ENCODE data around the gene AANAT. TPM values are rescaled to one million over a fixed set of nuclear protein-coding genes. Genes with fewer than 3 reads are reported as not detected.

The AANAT gene
- total RNA-seq, 1 experiment from 2014 or later, result not detected

DNA sequence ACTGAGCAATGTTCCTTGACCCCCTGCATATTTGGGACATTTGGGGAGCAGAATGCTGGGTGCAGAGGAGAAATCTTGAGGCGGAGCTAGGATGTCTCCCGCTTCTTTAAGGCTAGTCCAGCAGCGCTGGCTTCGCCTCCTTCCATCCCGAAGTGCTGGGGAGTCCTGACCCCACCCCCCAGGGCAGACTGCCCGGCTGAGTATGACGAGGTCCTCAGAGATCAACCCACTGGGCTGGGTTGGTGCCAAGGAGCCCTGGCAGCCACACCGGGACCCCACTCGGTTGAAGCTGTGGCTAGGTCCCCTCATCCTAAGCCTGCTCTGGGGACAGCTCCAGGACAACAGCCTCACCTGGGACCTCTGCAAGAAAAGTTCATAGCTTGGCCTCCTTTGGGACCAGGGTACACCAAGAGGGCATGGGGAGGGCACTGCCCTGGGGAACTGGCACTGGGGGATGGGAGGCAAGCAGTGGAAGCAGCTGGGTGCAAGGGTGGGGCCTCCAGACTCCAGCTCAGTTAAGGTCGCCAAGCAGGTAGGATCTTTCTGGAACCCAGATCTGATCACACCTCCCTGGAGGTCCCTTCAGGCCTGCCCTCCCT lies 22.8 kb downstream of the AANAT start:
- Histone ChIP-seq H3K27me3 (ENCODE audit: insufficient read depth, low read length) (no peaks in the 10 kb centered on the region), H3K9me3 (ENCODE audit: control insufficient read depth in 1 of 2, insufficient read depth in 1 of 2, low read depth in 1 of 2, low read length in 2 of 2) (no peaks in the 10 kb centered on the region), H3K36me3 (ENCODE audit: control insufficient read depth in 1 of 2, insufficient read depth in 2 of 2, low read length in 2 of 2) (peaks cover 3 to 5% of the 10 kb centered on the region in 2 experiments; a peak in 1 of 4 replicates), H3K9ac (ENCODE audit: low read length) (no peak overlapping the region), H3K27ac (ENCODE audit: low read depth, low read length) (no peak overlapping the region), H3K79me2 (ENCODE audit: insufficient read depth, low read length) (no peaks in the 10 kb centered on the region; the same call in 1 of the 2 replicates), H3K4me1 (ENCODE audit: control insufficient read depth in 1 of 2, insufficient read depth in 2 of 2, low read length in 2 of 2) (peaks cover 17 to 56% of the 10 kb centered on the region in 2 experiments), H2AFZ (ENCODE audit: low read depth, low read length, poor library complexity, severe bottlenecking) (no peak overlapping the region), H3K9me2 (ENCODE audit: insufficient read depth) (no peaks in the 10 kb centered on the region), H3K4me3 (replicated peaks in 1 of 2; ENCODE audit: low read depth in 1 of 2, low read length in 2 of 2) (no peak overlapping the region), H4K20me1 (ENCODE audit: insufficient read depth) (no peaks in the 10 kb centered on the region), H3K4me2 (ENCODE audit: low read length) (no peak overlapping the region)
- TF ChIP-seq ZFX (IDR thresholded peaks at IDR 0.05), result no peak
- TF ChIP-seq POLR2AphosphoS5 (IDR thresholded peaks at IDR 0.05; ENCODE audit: low read depth, low read length), result no peak
- no peak for TF ChIP-seq TCF7L2 (IDR thresholded peaks at IDR 0.05; ENCODE audit: borderline replicate concordance, extremely low read depth, insufficient read depth, insufficient read length)
- no peak for TF ChIP-seq JUND (IDR thresholded peaks at IDR 0.05)
- no peak for TF ChIP-seq ZNF274 (IDR thresholded peaks at IDR 0.05; ENCODE audit: low read depth, low read length)
- TF ChIP-seq, protein P1, sequence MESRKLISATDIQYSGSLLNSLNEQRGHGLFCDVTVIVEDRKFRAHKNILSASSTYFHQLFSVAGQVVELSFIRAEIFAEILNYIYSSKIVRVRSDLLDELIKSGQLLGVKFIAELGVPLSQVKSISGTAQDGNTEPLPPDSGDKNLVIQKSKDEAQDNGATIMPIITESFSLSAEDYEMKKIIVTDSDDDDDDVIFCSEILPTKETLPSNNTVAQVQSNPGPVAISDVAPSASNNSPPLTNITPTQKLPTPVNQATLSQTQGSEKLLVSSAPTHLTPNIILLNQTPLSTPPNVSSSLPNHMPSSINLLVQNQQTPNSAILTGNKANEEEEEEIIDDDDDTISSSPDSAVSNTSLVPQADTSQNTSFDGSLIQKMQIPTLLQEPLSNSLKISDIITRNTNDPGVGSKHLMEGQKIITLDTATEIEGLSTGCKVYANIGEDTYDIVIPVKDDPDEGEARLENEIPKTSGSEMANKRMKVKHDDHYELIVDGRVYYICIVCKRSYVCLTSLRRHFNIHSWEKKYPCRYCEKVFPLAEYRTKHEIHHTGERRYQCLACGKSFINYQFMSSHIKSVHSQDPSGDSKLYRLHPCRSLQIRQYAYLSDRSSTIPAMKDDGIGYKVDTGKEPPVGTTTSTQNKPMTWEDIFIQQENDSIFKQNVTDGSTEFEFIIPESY (IDR thresholded peaks at IDR 0.05; ENCODE audit: extremely low read depth, insufficient replicate concordance, low read length), result no peak
- TF ChIP-seq SP1 (IDR thresholded peaks at IDR 0.05; ENCODE audit: low read depth), result no peak
- TF ChIP-seq CEBPB (IDR thresholded peaks at IDR 0.05; ENCODE audit: low read depth), result no peak
- TF ChIP-seq, protein P2, sequence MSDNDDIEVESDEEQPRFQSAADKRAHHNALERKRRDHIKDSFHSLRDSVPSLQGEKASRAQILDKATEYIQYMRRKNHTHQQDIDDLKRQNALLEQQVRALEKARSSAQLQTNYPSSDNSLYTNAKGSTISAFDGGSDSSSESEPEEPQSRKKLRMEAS (IDR thresholded peaks at IDR 0.05), result no peak
- TF ChIP-seq, protein P3, sequence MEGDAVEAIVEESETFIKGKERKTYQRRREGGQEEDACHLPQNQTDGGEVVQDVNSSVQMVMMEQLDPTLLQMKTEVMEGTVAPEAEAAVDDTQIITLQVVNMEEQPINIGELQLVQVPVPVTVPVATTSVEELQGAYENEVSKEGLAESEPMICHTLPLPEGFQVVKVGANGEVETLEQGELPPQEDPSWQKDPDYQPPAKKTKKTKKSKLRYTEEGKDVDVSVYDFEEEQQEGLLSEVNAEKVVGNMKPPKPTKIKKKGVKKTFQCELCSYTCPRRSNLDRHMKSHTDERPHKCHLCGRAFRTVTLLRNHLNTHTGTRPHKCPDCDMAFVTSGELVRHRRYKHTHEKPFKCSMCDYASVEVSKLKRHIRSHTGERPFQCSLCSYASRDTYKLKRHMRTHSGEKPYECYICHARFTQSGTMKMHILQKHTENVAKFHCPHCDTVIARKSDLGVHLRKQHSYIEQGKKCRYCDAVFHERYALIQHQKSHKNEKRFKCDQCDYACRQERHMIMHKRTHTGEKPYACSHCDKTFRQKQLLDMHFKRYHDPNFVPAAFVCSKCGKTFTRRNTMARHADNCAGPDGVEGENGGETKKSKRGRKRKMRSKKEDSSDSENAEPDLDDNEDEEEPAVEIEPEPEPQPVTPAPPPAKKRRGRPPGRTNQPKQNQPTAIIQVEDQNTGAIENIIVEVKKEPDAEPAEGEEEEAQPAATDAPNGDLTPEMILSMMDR (IDR thresholded peaks at IDR 0.05 in 2 of 3, conservative IDR thresholded peaks at IDR 0.05 in 1 of 3; ENCODE audit: borderline replicate concordance in 1 of 3, insufficient read depth in 1 of 3, low read depth in 2 of 3, low read length in 2 of 3), result no peak
- TF ChIP-seq EGR1 (IDR thresholded peaks at IDR 0.05; ENCODE audit: low read depth), result no peak
- TF ChIP-seq RAD21 (IDR thresholded peaks at IDR 0.05; ENCODE audit: low read depth), result no peak
- no peak for TF ChIP-seq SIN3A (IDR thresholded peaks at IDR 0.05; ENCODE audit: low read depth)
- TF ChIP-seq, protein P4, sequence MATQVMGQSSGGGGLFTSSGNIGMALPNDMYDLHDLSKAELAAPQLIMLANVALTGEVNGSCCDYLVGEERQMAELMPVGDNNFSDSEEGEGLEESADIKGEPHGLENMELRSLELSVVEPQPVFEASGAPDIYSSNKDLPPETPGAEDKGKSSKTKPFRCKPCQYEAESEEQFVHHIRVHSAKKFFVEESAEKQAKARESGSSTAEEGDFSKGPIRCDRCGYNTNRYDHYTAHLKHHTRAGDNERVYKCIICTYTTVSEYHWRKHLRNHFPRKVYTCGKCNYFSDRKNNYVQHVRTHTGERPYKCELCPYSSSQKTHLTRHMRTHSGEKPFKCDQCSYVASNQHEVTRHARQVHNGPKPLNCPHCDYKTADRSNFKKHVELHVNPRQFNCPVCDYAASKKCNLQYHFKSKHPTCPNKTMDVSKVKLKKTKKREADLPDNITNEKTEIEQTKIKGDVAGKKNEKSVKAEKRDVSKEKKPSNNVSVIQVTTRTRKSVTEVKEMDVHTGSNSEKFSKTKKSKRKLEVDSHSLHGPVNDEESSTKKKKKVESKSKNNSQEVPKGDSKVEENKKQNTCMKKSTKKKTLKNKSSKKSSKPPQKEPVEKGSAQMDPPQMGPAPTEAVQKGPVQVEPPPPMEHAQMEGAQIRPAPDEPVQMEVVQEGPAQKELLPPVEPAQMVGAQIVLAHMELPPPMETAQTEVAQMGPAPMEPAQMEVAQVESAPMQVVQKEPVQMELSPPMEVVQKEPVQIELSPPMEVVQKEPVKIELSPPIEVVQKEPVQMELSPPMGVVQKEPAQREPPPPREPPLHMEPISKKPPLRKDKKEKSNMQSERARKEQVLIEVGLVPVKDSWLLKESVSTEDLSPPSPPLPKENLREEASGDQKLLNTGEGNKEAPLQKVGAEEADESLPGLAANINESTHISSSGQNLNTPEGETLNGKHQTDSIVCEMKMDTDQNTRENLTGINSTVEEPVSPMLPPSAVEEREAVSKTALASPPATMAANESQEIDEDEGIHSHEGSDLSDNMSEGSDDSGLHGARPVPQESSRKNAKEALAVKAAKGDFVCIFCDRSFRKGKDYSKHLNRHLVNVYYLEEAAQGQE (IDR thresholded peaks at IDR 0.05; ENCODE audit: low read depth), result no peak
- no peak for TF ChIP-seq FOSL1 (IDR thresholded peaks at IDR 0.05; ENCODE audit: low read depth)
- no peak for TF ChIP-seq YY1 (IDR thresholded peaks at IDR 0.05; ENCODE audit: extremely low read depth, insufficient replicate concordance, low read depth, low read length)
- no peak for TF ChIP-seq ELF1 (IDR thresholded peaks at IDR 0.05; ENCODE audit: borderline replicate concordance, low read depth)
- no peak for TF ChIP-seq SRF (IDR thresholded peaks at IDR 0.05; ENCODE audit: low read depth)
- no peak for TF ChIP-seq EZH2 (IDR thresholded peaks at IDR 0.05)
- ChIA-PET POLR2A (interaction anchor here (1.0 to 2.0 kb wide), 2 partner anchors 10 to 13 kb away, joined by 3 to 7 read pairs; partner anchors contain the start of gene RHBDF2), RAD21 (ENCODE audit: low non-redundant PET in 1 of 2, low total read pairs in 2 of 2, uncharacterized antibody in 2 of 2, unreplicated experiment in 2 of 2) (no interaction called here), CTCF (interaction anchor here (1.7 kb wide), 1 partner anchor 33 kb away, joined by 4 read pairs; no protein-coding TSS in a partner anchor)
- no TSS peak for BruUV-seq (replicated peaks)
- DNase-seq (ENCODE audit: low read depth, low spot score) (no peak), ATAC-seq (no peak)
- intact Hi-C loops (cut with micrococcal nuclease), result no loop called here
